ENCODE results near the gene NXPH2.

Gene NXPH2

DNA sequence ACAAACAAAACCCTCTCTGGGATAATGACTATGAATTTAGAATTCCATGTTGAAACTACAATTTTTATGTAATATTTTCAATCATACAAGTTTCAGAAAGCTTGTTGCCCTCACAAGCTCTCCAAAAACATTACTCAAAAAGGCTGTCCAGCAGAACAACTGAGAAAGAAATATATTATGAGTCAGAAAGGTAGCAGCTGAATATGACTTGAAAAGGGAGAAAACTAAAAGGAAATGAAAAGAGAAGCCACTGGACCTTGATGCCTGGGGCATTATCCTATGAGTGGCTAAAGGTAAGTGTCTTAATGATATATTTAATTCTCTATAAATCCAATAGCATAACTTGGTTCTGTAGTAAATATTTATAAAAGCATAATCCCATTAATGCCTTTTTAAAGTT, 61.8 kb downstream of the NXPH2 start:
- no peak for DNase-seq
- in situ Hi-C loops (cut with MboI; ENCODE audit: low pct_unique_long_range_greater_than_20kb, low sequenced_read_pairs) = no loop called here

DNA sequence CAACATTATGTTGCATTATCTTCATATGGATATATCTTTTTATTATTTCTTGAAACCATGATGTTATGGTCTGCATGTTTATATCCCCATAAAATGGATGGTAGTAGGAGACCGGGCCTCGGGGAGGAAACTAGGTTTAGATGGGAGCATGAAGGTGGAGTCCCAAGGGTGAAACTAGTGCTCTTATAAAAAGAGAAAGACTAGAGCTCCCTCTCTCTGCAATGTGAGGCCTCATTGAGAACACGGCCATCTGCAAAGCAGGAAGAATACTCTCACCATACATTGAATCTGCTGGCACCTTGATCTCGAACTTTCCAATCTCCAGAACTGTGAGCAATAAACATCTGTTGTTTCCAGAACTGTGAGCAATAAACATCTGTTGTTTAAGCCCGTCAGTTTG, 64.0 kb downstream of the NXPH2 start:
- in situ Hi-C loops (cut with MboI; ENCODE audit: low pct_unique_long_range_greater_than_20kb, low sequenced_read_pairs) = no loop called here
- peak; percentile 2 for DNase-seq

GRCh38 chr2:138713504-138713903, 66.7 kb downstream of the NXPH2 start:
- in situ Hi-C loops (cut with MboI; ENCODE audit: low pct_unique_long_range_greater_than_20kb, low sequenced_read_pairs) = no loop called here
- no peak for DNase-seq

- DNase-seq = no peak
- in situ Hi-C loops (cut with MboI; ENCODE audit: low pct_unique_long_range_greater_than_20kb, low sequenced_read_pairs) = no loop called here
Observed at GRCh38 chr2:138713069-138713496, 67.1 kb downstream of the NXPH2 start.

DNA sequence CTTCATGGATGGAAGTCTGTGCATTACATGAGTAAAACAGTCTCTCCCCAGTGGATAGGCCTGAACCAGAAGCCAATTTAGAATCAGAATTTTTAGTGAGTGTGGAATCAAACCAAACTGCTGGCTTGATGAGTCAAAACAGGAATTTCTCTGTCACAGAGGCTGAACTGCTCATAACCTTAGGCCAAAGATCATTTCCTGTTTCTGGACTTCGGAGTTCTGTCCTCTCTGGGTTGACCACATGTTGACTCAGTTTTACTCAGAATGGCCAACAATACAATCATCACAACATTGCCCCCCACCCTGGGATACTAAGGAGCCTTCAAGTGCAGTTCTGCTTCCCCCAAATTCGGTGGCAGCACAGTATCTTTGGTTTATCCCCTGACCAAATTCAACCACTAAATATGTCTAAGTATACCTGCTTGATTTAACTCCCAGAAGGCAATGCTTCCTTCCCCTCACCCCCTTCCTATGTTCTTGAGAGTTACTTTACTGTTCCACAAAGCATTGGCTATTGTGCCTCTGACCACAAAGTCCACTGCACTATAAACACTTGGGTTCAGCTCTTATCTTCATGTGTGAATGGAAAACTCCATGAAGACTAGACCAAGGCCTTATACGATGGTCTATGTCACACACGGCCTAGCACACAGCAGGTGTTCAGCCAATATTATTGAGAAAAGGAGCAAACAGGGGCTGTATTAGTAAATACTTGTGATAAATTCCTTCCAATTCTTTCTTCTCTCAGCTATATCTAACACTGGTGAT, 67.8 kb downstream of the NXPH2 start:
- no peak for DNase-seq
- in situ Hi-C loops (cut with MboI; ENCODE audit: low pct_unique_long_range_greater_than_20kb, low sequenced_read_pairs) = no loop called here

GRCh38 chr2:138711812-138712211, 68.4 kb downstream of the NXPH2 start:
- in situ Hi-C loops (cut with MboI; ENCODE audit: low pct_unique_long_range_greater_than_20kb, low sequenced_read_pairs) = no loop called here
- no peak for DNase-seq

DNA sequence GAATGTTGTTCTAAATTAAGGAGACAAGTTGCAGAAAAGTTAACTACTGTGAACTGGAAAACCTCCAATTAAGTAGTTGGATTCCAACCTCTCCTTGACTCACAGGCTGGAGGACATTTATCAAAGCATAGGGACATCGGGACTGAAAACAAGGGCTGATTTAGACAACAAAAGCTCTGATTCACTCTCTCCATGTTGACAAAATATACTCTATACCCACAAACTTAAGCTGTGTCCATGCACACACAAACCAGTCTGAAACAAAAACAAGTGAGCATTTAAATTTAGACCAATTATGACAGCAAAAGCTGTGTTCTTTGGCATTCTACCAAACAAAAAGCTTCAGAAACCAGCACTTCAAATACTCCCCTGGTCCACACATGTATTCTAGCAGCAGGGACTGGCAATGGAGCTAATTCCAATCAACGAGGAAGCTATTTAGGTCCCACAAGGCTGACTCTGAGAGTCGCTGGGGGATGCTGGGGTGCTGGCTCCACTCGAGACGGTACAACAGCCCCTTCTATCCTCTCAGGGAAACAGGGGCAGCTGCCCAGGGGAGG, 71.4 kb downstream of the NXPH2 start:
- in situ Hi-C loops (cut with MboI; ENCODE audit: low pct_unique_long_range_greater_than_20kb, low sequenced_read_pairs) = no loop called here

GRCh38 chr2:138707392-138708074, 72.7 kb downstream of the NXPH2 start:
- no peak for DNase-seq
- in situ Hi-C loops (cut with MboI; ENCODE audit: low pct_unique_long_range_greater_than_20kb, low sequenced_read_pairs) = no loop called here

More for the DNA sequence above, 71.4 kb downstream of the NXPH2 start:
- no peak for DNase-seq

GRCh38 chr2:138703242-138703641, 76.9 kb downstream of the NXPH2 start:
- in situ Hi-C loops (cut with MboI; ENCODE audit: low pct_unique_long_range_greater_than_20kb, low sequenced_read_pairs) = no loop called here
- DNase-seq = no peak

- in situ Hi-C loops (cut with MboI; ENCODE audit: low pct_unique_long_range_greater_than_20kb, low sequenced_read_pairs) = no loop called here
Observed at GRCh38 chr2:138700716-138701115, 79.5 kb downstream of the NXPH2 start.

GRCh38 chr2:138699421-138699820, 80.8 kb downstream of the NXPH2 start:
- DNase-seq = no peak
- in situ Hi-C loops (cut with MboI; ENCODE audit: low pct_unique_long_range_greater_than_20kb, low sequenced_read_pairs) = no loop called here

More at GRCh38 chr2:138700716-138701115, 79.5 kb downstream of the NXPH2 start:
- DNase-seq = no peak

- in situ Hi-C loops (cut with MboI; ENCODE audit: low pct_unique_long_range_greater_than_20kb, low sequenced_read_pairs) = no loop called here
Observed at GRCh38 chr2:138698428-138698827, 81.8 kb downstream of the NXPH2 start.

DNA sequence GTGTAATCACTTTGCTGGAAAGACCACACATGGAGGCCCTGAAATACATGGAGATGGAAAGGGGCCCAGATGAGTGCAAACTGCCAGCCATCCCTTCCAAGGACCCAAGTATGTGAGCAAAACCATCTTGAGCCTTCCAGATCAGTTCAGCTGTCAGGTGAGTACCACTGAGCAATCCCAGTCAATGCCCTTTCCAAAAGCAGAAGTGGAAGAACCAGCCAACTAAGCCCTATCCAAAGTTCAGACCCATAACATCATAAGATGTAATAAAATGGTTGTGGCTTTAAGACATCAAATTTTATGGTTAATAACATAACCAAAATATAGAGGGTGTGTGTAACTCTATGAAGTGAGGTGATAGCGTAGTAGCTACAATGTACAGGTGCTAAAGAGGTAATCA, 88.5 kb downstream of the NXPH2 start:
- DNase-seq = no peak
- in situ Hi-C loops (cut with MboI; ENCODE audit: low pct_unique_long_range_greater_than_20kb, low sequenced_read_pairs) = no loop called here

More at GRCh38 chr2:138698428-138698827, 81.8 kb downstream of the NXPH2 start:
- DNase-seq = no peak

DNA sequence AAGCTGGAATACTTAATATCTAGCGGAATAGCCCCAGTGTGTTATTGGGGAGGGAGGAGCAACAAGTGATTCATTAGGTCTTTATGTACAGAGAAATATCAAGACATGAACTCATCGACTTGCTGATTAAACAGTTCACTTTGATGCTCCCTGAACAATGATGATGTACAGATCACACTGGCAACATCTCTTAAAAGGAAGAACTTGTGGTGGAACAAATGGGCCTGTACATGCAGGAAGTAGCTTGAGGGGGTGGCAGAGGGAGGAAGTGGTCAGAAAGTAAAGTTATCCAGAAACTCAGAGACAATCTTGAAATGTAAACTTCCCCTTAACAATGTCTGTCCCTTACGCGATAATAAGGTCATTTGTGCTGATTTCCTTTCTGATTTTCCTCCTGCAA, 90.5 kb downstream of the NXPH2 start:
- in situ Hi-C loops (cut with MboI; ENCODE audit: low pct_unique_long_range_greater_than_20kb, low sequenced_read_pairs) = no loop called here
- DNase-seq = peak; percentile 15

DNA sequence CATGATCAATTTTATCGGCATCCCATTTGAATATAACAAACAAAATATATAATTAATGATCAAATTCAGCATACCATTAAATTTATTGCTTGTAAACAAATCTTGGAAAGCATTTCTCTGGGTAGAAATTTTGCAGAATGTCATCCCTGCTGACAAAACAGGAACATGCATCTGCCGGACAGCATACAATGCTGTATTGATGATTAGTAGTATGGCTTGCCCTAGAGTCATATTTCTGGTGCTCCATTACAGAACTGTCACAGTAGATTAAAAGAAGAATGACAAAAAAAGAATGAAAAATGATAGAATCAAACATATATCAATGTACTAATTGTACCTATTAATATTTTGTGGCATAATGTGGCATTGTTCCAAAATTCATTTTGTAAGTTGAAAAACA, 98.0 kb downstream of the NXPH2 start:
- no peak for DNase-seq
- in situ Hi-C loops (cut with MboI; ENCODE audit: low pct_unique_long_range_greater_than_20kb, low sequenced_read_pairs) = no loop called here

DNA sequence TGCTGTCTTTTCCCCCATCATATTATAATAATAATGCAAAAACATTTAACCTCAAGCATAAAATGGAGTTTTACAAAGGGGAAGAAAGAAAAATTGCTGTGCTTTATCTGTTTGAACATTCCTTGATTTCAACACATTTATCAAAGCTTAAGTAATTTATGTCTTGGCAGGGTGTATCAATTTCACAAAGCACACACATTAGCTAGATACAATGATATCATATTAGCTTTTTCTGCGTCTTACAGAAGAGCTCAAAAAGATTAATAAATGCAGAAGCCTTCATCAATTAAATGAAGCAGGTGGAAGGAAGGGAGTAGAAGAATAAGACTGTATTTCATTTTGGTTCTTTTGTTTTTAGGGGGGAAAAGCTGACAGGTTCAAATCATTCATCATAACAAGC, 103.0 kb downstream of the NXPH2 start:
- DNase-seq = no peak
- in situ Hi-C loops (cut with MboI; ENCODE audit: low pct_unique_long_range_greater_than_20kb, low sequenced_read_pairs) = no loop called here

DNA sequence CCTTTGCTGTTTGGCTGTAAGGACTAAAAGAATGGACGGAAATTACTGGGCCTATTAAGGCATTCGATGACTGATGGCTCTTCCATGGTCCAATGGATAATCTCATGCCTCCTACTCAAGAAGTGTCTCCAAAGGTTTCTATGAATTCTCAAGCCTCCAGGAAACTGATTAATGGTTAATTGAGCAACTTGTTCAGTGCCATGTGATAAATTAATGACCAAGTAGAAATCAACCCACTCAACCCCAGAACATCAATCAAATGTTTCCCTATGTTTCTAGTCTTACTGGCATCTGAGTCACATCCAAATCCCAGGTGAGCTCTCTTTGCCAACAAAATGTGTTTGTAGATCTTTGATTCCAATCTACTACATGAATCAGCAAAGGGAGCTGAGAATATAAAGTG, 103.6 kb downstream of the NXPH2 start:
- no peak for DNase-seq
- in situ Hi-C loops (cut with MboI; ENCODE audit: low pct_unique_long_range_greater_than_20kb, low sequenced_read_pairs) = no loop called here

- in situ Hi-C loops (cut with MboI; ENCODE audit: low pct_unique_long_range_greater_than_20kb, low sequenced_read_pairs) = no loop called here
- no peak for DNase-seq
Observed at GRCh38 chr2:138671566-138671965, 108.6 kb downstream of the NXPH2 start.

GRCh38 chr2:138670734-138671133, 109.5 kb downstream of the NXPH2 start:
- in situ Hi-C loops (cut with MboI; ENCODE audit: low pct_unique_long_range_greater_than_20kb, low sequenced_read_pairs) = no loop called here
- no peak for DNase-seq

DNA sequence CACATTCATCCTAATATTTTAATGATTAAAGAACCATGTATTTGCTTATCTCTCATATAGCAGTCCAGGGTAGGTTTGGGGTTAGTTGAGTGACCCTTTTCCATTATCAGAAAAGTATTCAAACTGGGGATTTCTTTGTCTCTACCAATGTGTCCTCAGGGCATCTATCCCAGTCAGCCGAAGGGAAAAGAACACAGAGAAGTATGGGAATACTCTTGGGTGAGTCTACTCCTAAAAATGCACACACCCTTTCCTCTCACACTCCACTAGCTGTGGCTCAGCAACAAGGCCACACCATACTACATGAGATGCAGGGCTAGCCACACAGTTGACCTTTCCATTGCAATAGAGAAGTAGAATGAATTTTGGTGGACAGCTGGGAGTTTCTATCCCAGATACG, 114.3 kb downstream of the NXPH2 start:
- no peak for DNase-seq
- in situ Hi-C loops (cut with MboI; ENCODE audit: low pct_unique_long_range_greater_than_20kb, low sequenced_read_pairs) = no loop called here
